B cell (primary cell): ENCODE results near the gene KCNH1. TPM values are rescaled to one million over a fixed set of nuclear protein-coding genes. Genes with fewer than 3 reads are reported as not detected.

Experiments
- ATAC-seq: fragments of 200-7000 bp; cut with Tn5 transposase; one replicate; pipeline ENCODE4 v1.10.0; 2021; ENCODE audit warnings: low read depth, mild to moderate bottlenecking, moderate number of reproducible peaks, moderate library complexity
- CTCF ChIA-PET: fragments of 350-600 bp; sonication (Branson Sonifier 250); formaldehyde crosslinking; loops from one replicate; lab custom pipeline; 2021; ENCODE audit warnings: antibody characterized with exemption, inconsistent platforms; lab: Charles Lee
- POLR2A ChIA-PET: fragments of 350-600 bp; sonication (Branson Sonifier 250); formaldehyde crosslinking; loops from one replicate; lab custom pipeline; 2021; ENCODE audit warnings: antibody characterized with exemption; lab: Charles Lee
- DNase-seq: peaks from one replicate; pipeline ENCODE4 v3.0.0; 2013
- H2AFZ ChIP-seq: 2 replicates; pipeline ENCODE4 v1.6.1; 2012; ENCODE audit warnings: mild to moderate bottlenecking, low read depth, low read length; ENCODE audit not compliant: insufficient read depth, poor library complexity, severe bottlenecking
- H3K27ac ChIP-seq, 2 donors: 1 replicate in 1 of 2; 2 replicates in 1 of 2; pipeline ENCODE4 v1.5.1; 2012 to 2013; ENCODE audit warnings: low read length in 2 of 2, mild to moderate bottlenecking in 2 of 2, moderate library complexity in 1 of 2
- H3K27me3 ChIP-seq, 4 experiments: fragments of 200-600 bp in 1 of 4; sonication (generic) in 1 of 4; replicated peaks in 1 of 4; 1 replicate in 2 of 4; 2 replicates in 2 of 4; pipeline versions ENCODE4 v1.6.1 to v1.7.0; 2013 to 2016; ENCODE audit warnings: low read length in 3 of 4, mild to moderate bottlenecking in 2 of 4, mixed read lengths in 1 of 4, moderate library complexity in 1 of 4; ENCODE audit not compliant: insufficient read depth in 4 of 4, control insufficient read depth in 3 of 4; ENCODE audit errors: control extremely low read depth in 1 of 4
- H3K36me3 ChIP-seq, 2 experiments: replicated peaks in 1 of 2; 1 replicate in 1 of 2; 2 replicates in 1 of 2; pipeline versions ENCODE4 v1.6.1 to v1.7.1; 2013; ENCODE audit warnings: low read length in 1 of 2; ENCODE audit not compliant: insufficient read depth in 2 of 2, control insufficient read depth in 1 of 2; ENCODE audit errors: control extremely low read depth in 1 of 2, extremely low read depth in 1 of 2
- H3K4me1 ChIP-seq, 2 donors: fragments of 200-600 bp in 1 of 2; sonication (generic) in 1 of 2; 1 replicate in 1 of 2; 2 replicates in 1 of 2; pipeline versions ENCODE4 v1.5.1 to v1.6.1; 2013 to 2017; ENCODE audit warnings: low read length in 2 of 2; ENCODE audit not compliant: control insufficient read depth in 2 of 2, insufficient read depth in 2 of 2
- H3K4me2 ChIP-seq: replicated peaks from 2 replicates; pipeline ENCODE3; 2012; ENCODE audit warnings: mild to moderate bottlenecking, low read depth, low read length; ENCODE audit not compliant: poor library complexity, severe bottlenecking
- H3K4me3 ChIP-seq, 5 experiments: fragments of 200-600 bp in 1 of 5; sonication (generic) in 1 of 5; 1 replicate in 3 of 5; 2 replicates in 2 of 5; pipeline versions ENCODE4 v1.5.1 to v1.7.0; 2011 to 2016; ENCODE audit warnings: low read length in 4 of 5, mild to moderate bottlenecking in 4 of 5, low read depth in 2 of 5, control low read depth in 1 of 5, moderate library complexity in 1 of 5; ENCODE audit not compliant: insufficient read depth in 1 of 5; ENCODE audit errors: control extremely low read depth in 1 of 5, extremely low read depth in 1 of 5
- H3K79me2 ChIP-seq: fragments of 200-600 bp; sonication (generic); one replicate; pipeline ENCODE4 v1.6.0; 2016; ENCODE audit warnings: low read length; ENCODE audit not compliant: control insufficient read depth, insufficient read depth
- H3K9ac ChIP-seq: fragments of 200-600 bp; sonication (generic); 2 replicates; pipeline ENCODE4 v1.6.1; 2017; ENCODE audit warnings: mild to moderate bottlenecking, low read length, moderate library complexity
- H3K9me3 ChIP-seq, 3 donors: one replicate each; pipeline versions ENCODE4 v1.6.1 to v1.7.1; 2013; ENCODE audit warnings: low read length in 2 of 3; ENCODE audit not compliant: control insufficient read depth in 2 of 3, insufficient read depth in 1 of 3; ENCODE audit errors: control extremely low read depth in 1 of 3
- H4K20me1 ChIP-seq: 2 replicates; pipeline ENCODE4 v1.6.0; 2012; ENCODE audit warnings: mild to moderate bottlenecking, low read length; ENCODE audit not compliant: insufficient read depth, control insufficient read depth, poor library complexity, severe bottlenecking
- H3K27ac Mint-ChIP-seq: one replicate; pipeline ENCODE4 v1.8.0; 2021; ENCODE audit warnings: mixed read lengths
- H3K27me3 Mint-ChIP-seq: one replicate; pipeline ENCODE4 v1.8.0; 2021; ENCODE audit warnings: mixed read lengths
- H3K4me1 Mint-ChIP-seq: one replicate; pipeline ENCODE4 v1.8.0; 2021; ENCODE audit warnings: mixed read lengths
- H3K4me3 Mint-ChIP-seq: one replicate; pipeline ENCODE4 v1.8.0; 2021; ENCODE audit warnings: mixed read lengths
- H3K9me3 Mint-ChIP-seq: one replicate; pipeline ENCODE4 v1.8.0; 2022; ENCODE audit warnings: mixed read lengths; ENCODE audit not compliant: insufficient read depth
- CTCF ChIP-seq: fragments of 200-600 bp; IDR thresholded peaks from one replicate; pipeline ENCODE4 v1.8.0; 2022; ENCODE audit warnings: antibody characterized with exemption, mild to moderate bottlenecking
- EZH2 ChIP-seq: IDR thresholded peaks from 2 replicates; pipeline ENCODE4 v1.6.1; 2012; ENCODE audit warnings: borderline replicate concordance, low read depth, mild to moderate bottlenecking, moderate library complexity, low read length; ENCODE audit not compliant: insufficient read depth, poor library complexity, severe bottlenecking
- WGBS: methylation state at CpG from one replicate; pipeline ENCODE4 v1.1.5; 2013; ENCODE audit warnings: missing lambda C conversion rate; ENCODE audit not compliant: insufficient coverage; 5-methylcytosine and 5-hydroxymethylcytosine counted together
- intact Hi-C: fragments of 100-400 bp; cut with micrococcal nuclease; formaldehyde crosslinking; loops from one replicate; pipeline ENCODE4 v1.10.0; 2022
- polyA plus RNA-seq: library from polyadenylated mRNA; depleted of rRNA; stranded (reverse); fragments of >200 nt; gene quantifications from 2 replicates; pipeline ENCODE4 v1.2.3, GENCODE V29; 2012
- total RNA-seq, 2 donors: library from RNA; stranded (reverse); fragments of 120-200 nt in 1 of 2; gene quantifications; 1 replicate in 1 of 2; 2 replicates in 1 of 2; pipeline versions ENCODE4 v1.2.3 to v1.2.4, GENCODE V29; 2013 to 2022

KCNH1 gene
- total and polyA plus RNA-seq, 2 donors (not counting 1 experiment from before 2014, with no cell fraction given): not detected

GRCh38 chr1:210741564-210741963, 392.4 kb downstream of the KCNH1 start:
- intact Hi-C loops: no loop called here
- H3K9me3 ChIP-seq: no peaks in the 10 kb centered on the region
- ChIA-PET CTCF (no interaction called here), POLR2A (no interaction called here)
- Mint-ChIP-seq H3K27ac (no peak overlapping the region), H3K9me3 (no peaks in the 10 kb centered on the region), H3K4me3 (no peak overlapping the region), H3K27me3 (peaks cover 5% of the 10 kb centered on the region), H3K4me1 (no peaks in the 10 kb centered on the region)
- no peak overlapping the region for H2AFZ ChIP-seq
- no peak overlapping the region for H3K9ac ChIP-seq
- DNase-seq (no peak), ATAC-seq (no peak)
- no peaks in the 10 kb centered on the region for H3K27me3 ChIP-seq
- no peaks in the 10 kb centered on the region for H3K4me1 ChIP-seq
- H3K79me2 ChIP-seq: no peaks in the 10 kb centered on the region
- H3K36me3 ChIP-seq: no peaks in the 10 kb centered on the region
- no peak overlapping the region for H3K27ac ChIP-seq
- H3K4me2 ChIP-seq: no peak overlapping the region
- no peaks in the 10 kb centered on the region for H4K20me1 ChIP-seq
- no peak for TF ChIP-seq EZH2
- no peak for TF ChIP-seq CTCF
- no peak overlapping the region for H3K4me3 ChIP-seq
- 94% methylated on average over 5 of the region's 5 CpGs for whole genome bisulfite sequencing

- Histone ChIP-seq H2AFZ (no peak overlapping the region), H4K20me1 (no peaks in the 10 kb centered on the region), H3K4me3 (no peak overlapping the region), H3K27me3 (no peaks in the 10 kb centered on the region), H3K9me3 (no peaks in the 10 kb centered on the region), H3K79me2 (no peaks in the 10 kb centered on the region), H3K4me1 (no peaks in the 10 kb centered on the region), H3K36me3 (no peaks in the 10 kb centered on the region), H3K27ac (no peak overlapping the region), H3K4me2 (no peak overlapping the region), H3K9ac (no peak overlapping the region)
- Mint-ChIP-seq H3K4me3 (no peak overlapping the region), H3K27ac (no peak overlapping the region), H3K9me3 (no peaks in the 10 kb centered on the region), H3K4me1 (no peaks in the 10 kb centered on the region), H3K27me3 (peaks cover 8% of the 10 kb centered on the region)
- intact Hi-C loops: no loop called here
- ATAC-seq (no peak), DNase-seq (no peak)
- no peak for TF ChIP-seq EZH2
- no CpG with 5 or more reads among the region's 1 CpG for WGBS
- CTCF ChIA-PET: no interaction called here
- POLR2A ChIA-PET: no interaction called here
Observed at GRCh38 chr1:210739627-210740026, 394.3 kb downstream of the KCNH1 start.
